Stimulated activated naive CD8-positive, alpha-beta T cell treated with anti-CD3 and anti-CD28 coated beads, Interleukin-15, Interleukin-2, amounts not matched to agents 100 ng/mL and 50 ng/mL, for 24 hours (primary cell): ENCODE results near the gene HDAC10.

Source experiments
- H3K27ac Mint-ChIP-seq: one replicate; pipeline ENCODE4 v1.8.0; 2021; ENCODE audit warnings: mild to moderate bottlenecking, mixed read lengths
- H3K27me3 Mint-ChIP-seq: one replicate; pipeline ENCODE4 v1.8.0; 2021; ENCODE audit warnings: mixed read lengths
- H3K36me3 Mint-ChIP-seq: one replicate; pipeline ENCODE4 v1.8.0; 2021; ENCODE audit warnings: low read depth, mixed read lengths
- H3K4me1 Mint-ChIP-seq: one replicate; pipeline ENCODE4 v1.8.0; 2021; ENCODE audit warnings: low read depth, mixed read lengths
- H3K4me3 Mint-ChIP-seq: one replicate; pipeline ENCODE4 v1.8.0; 2021; ENCODE audit warnings: mild to moderate bottlenecking, mixed read lengths
- H3K9me3 Mint-ChIP-seq: one replicate; pipeline ENCODE4 v1.8.0; 2021; ENCODE audit warnings: mixed read lengths

HDAC10 gene

DNA sequence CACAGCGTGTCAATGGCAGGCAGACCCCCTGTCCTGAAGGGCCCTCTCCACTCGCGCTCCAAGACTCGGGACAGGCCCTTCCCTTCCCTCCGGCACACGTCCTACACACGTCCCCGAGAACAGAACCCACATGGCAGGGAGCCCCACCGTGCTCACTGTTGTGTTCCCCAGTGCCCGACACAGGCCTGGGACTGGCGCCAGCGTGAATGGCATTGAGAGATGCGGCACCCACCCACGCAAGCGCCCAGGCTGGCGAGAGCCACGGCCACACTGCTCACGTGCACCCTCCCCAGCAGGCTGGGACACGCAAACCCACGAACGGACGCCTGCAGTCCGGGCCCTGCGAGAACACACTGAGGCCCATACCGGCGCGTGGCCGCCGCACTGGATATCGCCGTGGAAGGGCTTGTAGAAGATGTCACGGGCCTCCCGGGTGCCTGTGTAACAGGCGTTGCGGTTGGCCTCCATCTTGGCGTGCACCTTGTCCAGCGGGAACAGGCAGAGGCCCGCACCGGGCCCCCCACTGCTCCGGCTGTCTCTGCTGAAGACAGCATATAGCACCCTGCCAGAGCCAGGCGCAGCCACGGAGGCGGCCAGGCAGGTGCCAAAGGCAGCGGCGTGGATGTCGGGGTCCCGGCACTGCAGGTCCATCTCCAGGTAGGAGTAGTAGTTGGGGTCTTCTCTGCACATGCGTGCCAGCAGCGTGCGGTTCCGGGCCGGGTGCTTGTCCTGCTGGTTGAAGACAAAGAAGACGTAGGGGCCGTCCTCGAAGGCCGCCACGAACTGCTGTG lies 38.3 kb upstream of the HDAC10 start:
- no peak overlapping the region for H3K4me3 Mint-ChIP-seq
- peaks cover 15% of the 10 kb centered on the region for H3K4me1 Mint-ChIP-seq
- H3K9me3 Mint-ChIP-seq: no peaks in the 10 kb centered on the region
- H3K27ac Mint-ChIP-seq: no peak overlapping the region
- H3K27me3 Mint-ChIP-seq: peaks cover 6% of the 10 kb centered on the region
- H3K36me3 Mint-ChIP-seq: no peaks in the 10 kb centered on the region

DNA sequence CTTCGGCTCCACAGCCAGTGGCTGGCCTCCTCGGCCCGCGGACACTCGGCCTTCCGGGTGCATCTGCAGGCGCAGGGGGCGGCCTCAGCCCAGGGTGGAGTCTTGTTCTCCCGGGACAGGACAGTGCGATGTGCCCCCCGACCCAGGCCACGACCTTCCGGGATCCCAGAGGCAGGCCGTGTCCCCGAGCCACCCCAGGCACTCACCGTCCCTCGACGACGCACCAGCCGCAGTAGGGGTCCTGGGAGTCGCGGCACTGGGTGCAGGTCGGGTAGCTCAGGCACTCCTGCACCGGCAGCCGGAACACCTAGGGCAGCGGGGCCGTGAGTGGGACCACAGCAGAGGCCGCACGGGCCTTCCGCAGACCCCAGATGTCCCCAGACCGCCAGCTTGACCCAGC lies 36.7 kb upstream of the HDAC10 start:
- H3K27me3 Mint-ChIP-seq: peaks cover 4% of the 10 kb centered on the region
- no peaks in the 10 kb centered on the region for H3K36me3 Mint-ChIP-seq
- no peaks in the 10 kb centered on the region for H3K9me3 Mint-ChIP-seq
- no peak overlapping the region for H3K27ac Mint-ChIP-seq
- H3K4me1 Mint-ChIP-seq: peaks cover 12% of the 10 kb centered on the region
- H3K4me3 Mint-ChIP-seq: no peak overlapping the region

DNA sequence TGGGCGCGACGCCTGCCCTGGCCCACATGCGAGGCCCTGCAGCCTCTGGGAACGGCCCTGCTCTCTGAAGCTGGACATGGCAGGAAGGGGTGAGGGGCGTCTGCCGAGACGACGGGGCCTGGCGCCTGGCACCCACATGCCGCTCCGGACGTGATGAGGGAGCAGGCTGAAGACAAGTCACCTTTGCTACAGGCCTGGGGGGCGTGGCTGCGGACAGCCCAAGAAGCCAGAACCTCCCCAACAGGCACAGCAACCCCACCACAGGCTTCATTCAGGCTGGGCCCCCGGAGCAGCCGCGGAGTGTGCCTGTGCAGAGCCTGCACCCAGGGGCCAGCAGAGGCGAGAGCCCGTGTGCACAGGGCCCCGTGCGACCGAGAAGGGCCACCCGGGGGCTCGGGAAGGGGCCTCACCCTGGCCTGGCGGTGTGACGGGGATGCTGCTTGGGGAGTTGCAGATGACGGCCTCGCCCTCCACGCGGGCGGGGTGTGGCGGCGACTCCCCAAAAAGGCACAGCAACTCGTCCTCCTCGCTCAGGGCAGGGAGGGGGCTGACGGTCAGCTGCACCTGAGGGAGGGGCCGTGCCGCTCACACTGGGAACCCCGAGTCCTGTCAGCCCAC lies 35.7 kb upstream of the HDAC10 start:
- peaks cover 4% of the 10 kb centered on the region for H3K4me1 Mint-ChIP-seq
- no peak overlapping the region for H3K4me3 Mint-ChIP-seq
- no peaks in the 10 kb centered on the region for H3K9me3 Mint-ChIP-seq
- no peak overlapping the region for H3K27ac Mint-ChIP-seq
- no peaks in the 10 kb centered on the region for H3K27me3 Mint-ChIP-seq
- no peaks in the 10 kb centered on the region for H3K36me3 Mint-ChIP-seq

DNA sequence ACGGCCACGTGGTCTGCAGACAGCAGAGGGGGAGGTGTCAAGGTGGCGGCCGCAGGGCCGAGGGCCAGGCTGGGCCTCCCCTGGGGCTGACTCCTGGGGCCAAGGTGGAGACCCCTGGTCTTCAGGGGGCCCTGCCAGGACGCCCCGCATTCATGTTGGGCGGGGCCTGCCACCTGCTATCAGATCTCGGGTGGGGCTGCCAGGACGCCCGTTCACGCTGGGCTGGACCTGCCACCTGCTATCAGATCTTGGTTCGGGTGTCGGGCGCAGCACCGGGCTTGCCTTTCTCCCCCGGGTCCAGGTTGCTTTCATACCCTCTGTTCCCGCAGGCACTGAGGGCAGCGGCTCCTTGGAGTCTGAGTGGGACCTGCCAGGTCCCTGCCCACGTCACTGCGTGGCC lies 35.2 kb upstream of the HDAC10 start:
- H3K4me1 Mint-ChIP-seq: no peaks in the 10 kb centered on the region
- H3K36me3 Mint-ChIP-seq: no peaks in the 10 kb centered on the region
- no peak overlapping the region for H3K27ac Mint-ChIP-seq
- H3K9me3 Mint-ChIP-seq: no peaks in the 10 kb centered on the region
- H3K4me3 Mint-ChIP-seq: no peak overlapping the region
- H3K27me3 Mint-ChIP-seq: no peaks in the 10 kb centered on the region

DNA sequence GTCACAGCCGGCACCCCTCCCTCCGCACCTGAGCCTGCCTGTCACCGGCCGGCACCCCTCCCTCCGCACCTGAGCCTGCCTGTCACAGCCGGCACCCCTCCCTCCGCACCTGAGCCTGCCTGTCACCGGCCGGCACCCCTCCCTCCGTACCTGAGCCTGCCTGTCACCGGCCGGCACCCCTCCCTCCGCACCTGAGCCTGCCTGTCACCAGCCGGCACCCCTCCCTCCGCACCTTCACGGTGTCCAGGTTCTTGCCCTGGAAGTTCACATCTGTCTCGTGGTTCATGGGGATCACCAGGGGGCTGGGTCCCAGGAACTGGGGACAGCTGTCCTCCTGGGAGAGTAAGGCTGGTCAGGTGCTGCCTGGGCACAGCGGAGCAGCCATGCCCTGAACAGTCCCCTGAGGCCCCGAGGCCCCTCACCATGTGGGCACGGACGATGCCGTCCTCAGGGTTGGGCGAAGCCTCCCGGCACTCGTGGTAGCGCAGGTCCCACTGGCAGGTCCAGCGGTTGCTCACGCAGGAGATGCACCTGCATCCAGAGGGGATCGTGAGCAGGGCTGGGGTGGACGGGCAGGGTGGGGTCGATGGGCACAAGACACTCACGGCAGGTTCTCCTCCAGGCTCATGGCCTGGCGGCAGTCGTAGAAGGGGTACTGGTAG lies 34.6 kb upstream of the HDAC10 start:
- Mint-ChIP-seq H3K9me3 (no peaks in the 10 kb centered on the region), H3K4me1 (no peaks in the 10 kb centered on the region), H3K27me3 (no peaks in the 10 kb centered on the region), H3K4me3 (no peak overlapping the region), H3K27ac (no peak overlapping the region), H3K36me3 (no peaks in the 10 kb centered on the region)

DNA sequence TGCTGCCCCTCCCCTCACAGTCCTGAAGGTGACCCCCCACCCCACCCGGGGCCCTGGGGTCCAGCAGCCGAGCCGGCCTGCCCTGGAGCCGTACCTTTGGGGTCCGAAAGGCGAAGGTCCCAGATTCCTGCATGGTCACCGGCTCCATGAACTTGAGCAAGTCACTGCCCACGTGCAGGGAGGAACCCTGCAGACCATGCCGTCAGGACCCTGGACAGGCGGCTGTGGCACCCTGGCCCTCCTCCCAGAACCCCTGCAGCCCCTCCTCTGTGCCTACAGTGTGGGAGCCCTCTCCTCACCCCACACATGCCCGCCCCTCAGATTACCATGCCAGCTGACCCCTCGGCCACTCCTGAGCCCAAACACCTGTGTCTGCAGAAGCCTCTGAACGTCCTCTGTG lies 33.4 kb upstream of the HDAC10 start:
- no peaks in the 10 kb centered on the region for H3K27me3 Mint-ChIP-seq

DNA sequence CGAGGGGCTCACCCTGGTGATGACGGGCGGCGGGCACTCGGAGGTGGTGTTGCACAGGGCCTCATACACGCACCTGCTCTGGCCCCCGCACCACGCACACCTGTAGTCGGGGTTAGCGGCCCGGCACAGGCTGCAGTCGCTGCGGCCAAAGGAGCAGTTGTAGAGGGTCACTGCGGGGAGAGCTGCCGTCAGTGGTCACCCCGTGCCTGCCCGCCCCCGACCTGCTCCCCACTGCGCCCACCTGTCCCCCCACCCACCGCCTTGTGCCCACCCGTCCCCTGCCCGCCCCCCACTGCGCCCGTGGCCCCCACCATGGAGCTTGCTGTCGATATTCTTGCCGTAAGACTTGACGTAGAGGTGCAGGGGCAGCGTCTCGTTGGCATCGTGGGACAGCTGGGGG lies 32.8 kb upstream of the HDAC10 start:
- no peak overlapping the region for H3K4me3 Mint-ChIP-seq

More for the DNA sequence above, 33.4 kb upstream of the HDAC10 start:
- Mint-ChIP-seq H3K4me1 (no peaks in the 10 kb centered on the region), H3K9me3 (no peaks in the 10 kb centered on the region), H3K27ac (no peak overlapping the region), H3K36me3 (no peaks in the 10 kb centered on the region), H3K4me3 (no peak overlapping the region)

DNA sequence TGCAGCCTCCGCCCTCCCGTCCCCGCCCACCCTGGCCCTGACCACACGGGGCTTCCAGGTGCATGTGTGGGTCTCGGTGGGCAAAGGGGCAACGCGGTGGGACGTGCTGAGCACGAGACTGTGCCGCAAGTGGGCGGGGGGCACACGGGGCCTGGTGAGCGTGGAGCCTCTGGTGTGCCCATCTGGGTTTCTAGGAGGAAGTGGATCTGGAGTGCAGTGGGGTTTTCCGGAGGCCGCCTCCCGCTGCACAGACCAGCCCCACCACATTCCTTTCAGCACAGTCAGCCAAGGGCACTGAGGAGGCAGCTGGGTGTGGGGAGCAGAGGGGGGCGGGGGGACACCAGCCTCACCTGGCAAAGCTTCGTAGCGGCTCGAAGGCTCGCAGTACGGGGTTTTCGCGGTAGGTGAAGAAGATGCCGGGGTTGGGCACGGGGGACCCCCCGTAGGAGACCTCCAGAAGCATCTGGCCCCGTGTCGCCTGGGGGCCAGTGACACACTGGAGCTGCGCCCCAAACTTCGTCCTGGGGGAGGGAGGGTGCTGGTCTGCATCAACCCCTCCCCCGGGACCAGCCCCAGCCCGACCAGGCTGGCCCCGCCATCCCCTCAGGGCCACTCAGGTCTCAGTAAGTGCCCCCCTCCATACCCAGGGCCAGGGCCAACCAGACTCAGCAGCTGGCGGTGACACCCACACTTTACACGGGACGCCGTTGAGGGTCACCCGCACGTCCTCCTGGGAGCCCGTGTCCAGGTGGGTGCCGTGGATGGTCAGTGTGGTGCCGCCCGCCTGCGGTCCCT lies 31.5 kb upstream of the HDAC10 start:
- Mint-ChIP-seq H3K36me3 (no peaks in the 10 kb centered on the region), H3K27me3 (no peaks in the 10 kb centered on the region), H3K4me3 (no peak overlapping the region), H3K4me1 (no peaks in the 10 kb centered on the region), H3K9me3 (no peaks in the 10 kb centered on the region), H3K27ac (no peak overlapping the region)

More for the DNA sequence above, 32.8 kb upstream of the HDAC10 start:
- no peaks in the 10 kb centered on the region for H3K27me3 Mint-ChIP-seq
- no peaks in the 10 kb centered on the region for H3K4me1 Mint-ChIP-seq
- no peaks in the 10 kb centered on the region for H3K9me3 Mint-ChIP-seq
- H3K36me3 Mint-ChIP-seq: no peaks in the 10 kb centered on the region
- H3K27ac Mint-ChIP-seq: no peak overlapping the region

DNA sequence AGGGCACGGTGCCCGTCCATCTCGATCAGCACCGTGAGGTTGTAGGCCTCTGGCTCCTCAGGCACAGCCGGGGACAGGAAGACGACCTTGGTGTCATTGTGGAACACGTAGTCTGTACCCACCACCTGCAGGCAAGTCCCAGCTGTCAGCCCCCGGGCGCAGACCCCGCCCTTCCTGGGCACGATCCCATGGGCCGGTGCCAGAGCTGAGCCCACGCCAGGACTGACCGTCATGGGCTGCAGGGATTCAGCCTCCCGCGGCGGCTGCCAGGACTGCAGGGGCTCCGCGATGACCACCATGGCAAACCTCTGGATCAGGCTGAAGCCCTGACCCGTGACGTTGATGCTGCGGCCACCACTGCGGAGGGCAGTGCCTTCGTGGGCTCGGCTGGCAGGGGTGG lies 30.9 kb upstream of the HDAC10 start:
- no peaks in the 10 kb centered on the region for H3K36me3 Mint-ChIP-seq
- no peak overlapping the region for H3K27ac Mint-ChIP-seq
- no peaks in the 10 kb centered on the region for H3K27me3 Mint-ChIP-seq
- H3K4me3 Mint-ChIP-seq: no peak overlapping the region
- H3K9me3 Mint-ChIP-seq: no peaks in the 10 kb centered on the region
- H3K4me1 Mint-ChIP-seq: no peaks in the 10 kb centered on the region

DNA sequence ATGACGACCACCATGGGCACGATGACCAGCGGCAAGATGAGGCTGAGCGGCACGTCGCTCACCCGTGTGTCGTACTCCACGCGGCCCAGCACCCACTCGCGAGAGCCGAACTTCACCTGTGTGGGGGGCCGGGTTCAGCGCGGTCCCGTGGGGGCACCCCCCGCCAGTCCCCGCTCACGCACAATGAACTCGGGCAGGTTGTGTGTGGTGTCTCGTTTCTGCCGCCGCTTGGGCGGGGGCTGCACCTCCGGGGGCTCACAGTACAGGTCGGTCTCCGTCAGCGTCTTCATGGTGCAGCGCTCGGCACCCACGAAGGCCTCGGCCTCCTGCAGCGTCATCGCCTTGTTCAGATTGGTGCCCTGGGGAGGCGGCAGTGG lies 30.3 kb upstream of the HDAC10 start:
- H3K36me3 Mint-ChIP-seq: no peaks in the 10 kb centered on the region

DNA sequence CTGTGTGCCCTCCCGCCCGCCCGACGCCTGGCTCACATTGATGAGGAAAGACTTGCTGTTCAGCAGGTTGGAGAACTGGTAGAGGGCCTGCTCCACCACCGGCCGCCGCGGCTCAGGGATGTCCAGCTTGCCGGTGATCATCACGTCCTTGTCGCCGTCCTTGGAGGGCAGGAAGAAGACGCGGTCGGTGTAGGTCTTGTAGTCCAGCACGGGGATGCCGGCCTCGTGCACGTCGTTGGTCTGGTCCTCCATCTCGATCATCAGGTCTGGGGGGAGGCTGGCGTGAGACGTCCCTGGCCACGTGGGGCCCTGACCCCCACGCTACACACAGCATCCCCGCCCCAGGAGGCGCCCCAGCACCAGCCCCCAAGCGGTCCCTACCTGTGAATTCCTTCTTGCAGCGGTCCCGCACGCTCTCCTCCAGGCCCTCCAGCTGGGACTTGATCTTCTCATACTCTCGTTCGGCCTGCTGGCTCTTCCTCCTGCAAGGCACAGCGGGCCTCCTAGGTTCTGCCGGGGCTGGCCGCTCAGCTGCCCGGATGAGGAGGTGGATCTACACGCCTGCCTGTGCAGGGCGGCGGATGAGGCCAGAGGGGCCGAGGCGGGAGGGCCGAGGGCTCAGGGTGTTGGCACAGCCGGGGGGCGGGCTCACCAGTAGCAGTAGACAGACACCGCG lies 29.8 kb upstream of the HDAC10 start:
- no peaks in the 10 kb centered on the region for H3K27me3 Mint-ChIP-seq
- H3K9me3 Mint-ChIP-seq: no peaks in the 10 kb centered on the region
- no peak overlapping the region for H3K4me3 Mint-ChIP-seq
- no peaks in the 10 kb centered on the region for H3K4me1 Mint-ChIP-seq
- H3K36me3 Mint-ChIP-seq: no peaks in the 10 kb centered on the region
- no peak overlapping the region for H3K27ac Mint-ChIP-seq

More for the DNA sequence above, 30.3 kb upstream of the HDAC10 start:
- Mint-ChIP-seq H3K27me3 (no peaks in the 10 kb centered on the region), H3K27ac (no peak overlapping the region), H3K4me1 (no peaks in the 10 kb centered on the region), H3K9me3 (no peaks in the 10 kb centered on the region), H3K4me3 (no peak overlapping the region)

DNA sequence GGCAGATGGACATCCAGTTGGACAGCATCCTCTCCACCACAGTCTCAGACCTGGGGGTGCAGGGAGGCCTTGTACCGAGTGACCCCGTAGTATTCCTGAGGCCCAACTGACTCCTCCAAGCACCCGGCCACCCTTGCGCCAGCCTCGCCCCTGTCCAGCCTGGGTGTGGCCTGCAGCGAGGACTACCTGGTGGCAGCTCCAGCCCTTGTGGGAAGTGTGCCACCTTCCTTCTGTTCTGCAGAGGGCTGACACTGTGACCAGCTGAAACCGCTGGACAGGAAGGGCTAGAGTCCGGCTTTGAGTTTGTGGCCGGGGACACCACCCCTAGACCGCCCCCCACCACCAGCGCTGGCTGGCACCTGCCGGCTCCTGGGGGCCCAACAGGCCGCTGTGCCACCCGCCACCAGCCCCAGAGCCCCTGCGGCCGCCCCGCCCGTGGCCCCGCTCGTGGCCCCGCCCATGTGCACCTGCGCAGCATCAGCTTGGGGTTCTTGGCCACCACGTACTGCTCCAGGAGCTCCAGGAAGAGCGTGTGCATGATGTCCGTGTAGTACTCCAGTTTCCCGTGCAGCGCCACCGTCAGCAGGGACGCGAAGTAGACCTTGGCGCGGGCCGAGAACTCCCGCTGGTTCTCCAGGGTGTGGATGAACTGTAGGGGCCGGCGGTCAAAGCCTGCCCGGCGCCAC lies 29.1 kb upstream of the HDAC10 start:
- Mint-ChIP-seq H3K27me3 (no peaks in the 10 kb centered on the region), H3K36me3 (no peaks in the 10 kb centered on the region), H3K27ac (no peak overlapping the region), H3K4me1 (no peaks in the 10 kb centered on the region), H3K4me3 (no peak overlapping the region), H3K9me3 (no peaks in the 10 kb centered on the region)

DNA sequence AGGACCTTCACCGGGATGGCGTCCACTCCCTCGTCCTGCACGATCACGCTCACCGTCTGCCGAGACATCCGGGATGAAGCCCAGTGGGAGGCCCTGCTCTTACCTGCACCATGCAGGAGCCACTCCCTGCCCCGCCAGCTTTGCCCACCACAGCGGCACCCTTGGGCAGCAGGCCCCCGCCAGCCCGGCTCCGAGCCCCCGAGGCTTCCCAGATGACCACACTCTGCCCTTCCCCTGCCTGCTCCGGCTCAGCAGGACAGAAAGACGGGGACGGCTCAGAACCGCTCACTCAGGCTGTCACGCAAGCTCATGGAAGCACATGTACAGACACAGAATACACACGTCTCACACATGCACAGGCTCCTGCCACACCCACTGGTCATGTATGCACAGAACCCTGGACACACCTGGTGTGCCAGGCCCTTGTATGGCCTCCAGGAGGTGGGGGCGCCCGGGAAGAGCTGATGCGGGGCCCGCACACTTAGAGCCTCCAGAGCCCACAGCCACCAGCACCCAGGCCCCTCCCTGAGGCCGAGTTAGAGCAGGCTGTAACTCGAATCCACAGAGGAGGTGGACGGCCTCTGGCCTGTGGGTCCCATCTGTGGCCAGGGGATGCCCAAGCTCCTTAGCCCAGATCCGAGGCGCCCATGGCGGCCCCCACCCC lies 28.0 kb upstream of the HDAC10 start:
- Mint-ChIP-seq H3K9me3 (no peaks in the 10 kb centered on the region), H3K27ac (no peak overlapping the region), H3K4me3 (no peak overlapping the region), H3K36me3 (no peaks in the 10 kb centered on the region), H3K4me1 (peaks cover under 1% of the 10 kb centered on the region), H3K27me3 (no peaks in the 10 kb centered on the region)

DNA sequence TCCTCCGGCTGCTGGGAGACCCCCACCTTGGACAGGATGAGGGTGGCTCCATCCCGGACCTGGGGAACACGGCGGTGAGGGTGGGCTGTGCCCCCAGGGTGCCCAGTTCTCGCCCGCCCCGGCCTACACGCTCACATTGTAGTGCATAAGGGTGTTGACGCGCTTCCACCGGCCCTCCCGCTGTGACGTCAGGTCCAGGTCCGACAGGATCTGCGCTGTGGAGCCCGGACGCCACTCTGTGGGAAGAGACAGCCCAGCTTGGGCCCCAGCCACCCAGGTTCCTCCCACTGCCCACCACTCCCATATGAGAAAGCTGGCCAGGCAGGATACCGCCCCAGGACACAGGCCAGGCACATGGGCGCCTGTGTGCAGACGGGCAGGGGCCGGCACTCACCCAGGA lies 27.4 kb upstream of the HDAC10 start:
- Mint-ChIP-seq H3K27ac (no peak overlapping the region), H3K4me3 (no peak overlapping the region), H3K9me3 (no peaks in the 10 kb centered on the region), H3K4me1 (peaks cover 6% of the 10 kb centered on the region), H3K27me3 (peaks cover 4% of the 10 kb centered on the region), H3K36me3 (no peaks in the 10 kb centered on the region)
